Ovary (tissue), 9 donors: ENCODE data around the gene ANOS1. TPM values are rescaled to one million over a fixed set of nuclear protein-coding genes. Genes with fewer than 3 reads are reported as not detected.
"Not testable (repeated sequence)": the region's sequence is repeated elsewhere in the genome, so short reads cannot be mapped to it uniquely, and the experiment has no call there.

Experiments
- DNase-seq, 5 donors: peaks; one replicate each; pipeline ENCODE4 v3.0.0-alpha.2; 2019 to 2020
- H3K27ac ChIP-seq, 2 donors: fragments of 200-600 bp; one replicate each; pipeline versions ENCODE4 v1.5.1 to v1.8.0; 2019 to 2022
- H3K27me3 ChIP-seq: fragments of 200-600 bp; one replicate; pipeline ENCODE4 v1.8.0; 2022
- H3K36me3 ChIP-seq: fragments of 200-600 bp; sonication (generic); one replicate; pipeline ENCODE4 v1.5.1; 2019
- H3K4me1 ChIP-seq: one replicate; pipeline ENCODE4 v1.8.1; 2013; ENCODE audit warnings: mild to moderate bottlenecking, moderate library complexity; ENCODE audit not compliant: insufficient read depth
- H3K4me3 ChIP-seq: fragments of 200-600 bp; sonication (generic); one replicate; pipeline ENCODE4 v1.5.1; 2017
- H3K9me3 ChIP-seq, 2 donors: fragments of 200-600 bp in 1 of 2; sonication (generic) in 1 of 2; one replicate each; pipeline versions ENCODE4 v1.5.1 to v1.8.1; 2013 to 2019; ENCODE audit warnings: mild to moderate bottlenecking in 1 of 2, moderate library complexity in 1 of 2
- CTCF ChIP-seq, 3 donors: fragments of 450-650 bp in 2 of 3; fragments of 200-600 bp in 1 of 3; IDR thresholded peaks; one replicate each; pipeline versions ENCODE4 v1.5.1 to v1.8.0; 2016 to 2022; ENCODE audit warnings: antibody characterized with exemption in 3 of 3, mild to moderate bottlenecking in 1 of 3
- EP300 ChIP-seq: sonication (generic); formaldehyde crosslinking; IDR thresholded peaks from one replicate; pipeline ENCODE4 v1.6.1; 2017; ENCODE audit warnings: antibody characterized with exemption
- POLR2A ChIP-seq: fragments of 450-650 bp; IDR thresholded peaks from one replicate; pipeline ENCODE4 v1.6.1; 2017; ENCODE audit warnings: antibody characterized with exemption, mild to moderate bottlenecking, moderate library complexity
- WGBS, 3 donors: extraction: QIAGEN DNeasy Blood & Tissue Kit in 1 of 3; methylation state at CpG; one replicate each; pipeline versions ENCODE4 v1.1.5 to v1.1.7; 2013 to 2017; 5-methylcytosine and 5-hydroxymethylcytosine counted together
- intact Hi-C, 4 donors: fragments of 100-400 bp; cut with DNase I; formaldehyde crosslinking; loops; one replicate each; pipeline versions ENCODE4 v1.11.0 to v1.15.1; 2022 to 2023
- polyA plus RNA-seq, 2 donors: library from polyadenylated mRNA; stranded (reverse); fragments of 200-250 nt in 1 of 2; fragments of 350-450 nt in 1 of 2; fragmentation: Illumina TruSeq in 1 of 2; extraction: RNeasy Lipid Tissue Mini Kit (QIAGEN cat#74804) in 1 of 2; gene quantifications; one replicate each; pipeline ENCODE4 v1.2.3, GENCODE V29; 2013 to 2014
- total RNA-seq, 7 donors: library from RNA; depleted of rRNA in 2 of 7; stranded (reverse); fragments of >200 nt in 2 of 7; fragmentation: NEBNext Ultra II Directional in 3 of 7; extraction: Animal tissue kit (Norgen Biotek cat#: 25700) in 3 of 7; gene quantifications; one replicate each; pipeline versions ENCODE4 v1.1.0 to v1.2.4, GENCODE V29; 2016 to 2023
- donor health status: DM: no; HTN: no; CAD: no; lungs with moderate emphysema.
- donor health status: DM: no; HTN: no; CAD: no.
- donor health status: Bipolar disorder and iron deficiency.
- donor health status: DM: yes; HTN: yes; CAD: no.
- donor health status: DM: no; HTN: no; CAD: no.
- donor health status: DM: yes; HTN: yes; CAD: no.

The ANOS1 gene
- total and polyA plus RNA-seq, 9 donors, result 0.13 to 6.2 (median 0.85) TPM; not detected in 1

- H3K27me3 ChIP-seq, result no peaks in the 10 kb centered on the region
- no peak for DNase-seq
- no peaks in the 10 kb centered on the region for H3K9me3 ChIP-seq
- no peak overlapping the region for H3K27ac ChIP-seq
- no peaks in the 10 kb centered on the region for H3K36me3 ChIP-seq
- no peak for TF ChIP-seq CTCF (IDR thresholded peaks at IDR 0.05)
- TF ChIP-seq EP300, result no peak
- no peak for TF ChIP-seq POLR2A
- no peaks in the 10 kb centered on the region for H3K4me1 ChIP-seq
- intact Hi-C loops, result no loop called here
- 47 to 60% (median 49%) methylated on average over 2 of the region's 2 CpGs for WGBS, 3 donors
- no peak overlapping the region for H3K4me3 ChIP-seq
Measured at GRCh38 chrX:8520791-8521190, 211.1 kb downstream of the ANOS1 start.

GRCh38 chrX:8520178-8520577, 211.8 kb downstream of the ANOS1 start:
- intact Hi-C loops, result no loop called here
- H3K36me3 ChIP-seq, result no peaks in the 10 kb centered on the region
- H3K27me3 ChIP-seq, result no peaks in the 10 kb centered on the region
- no peak overlapping the region for H3K4me3 ChIP-seq
- TF ChIP-seq EP300 (no peak), POLR2A (no peak), CTCF (IDR thresholded peaks at IDR 0.05) (no peak)
- whole genome bisulfite sequencing, 3 donors, result 47 to 73% (median 65%) methylated on average over 3 of the region's 3 CpGs
- H3K4me1 ChIP-seq, result no peaks in the 10 kb centered on the region
- DNase-seq, result no peak
- no peak overlapping the region for H3K27ac ChIP-seq
- H3K9me3 ChIP-seq, result no peaks in the 10 kb centered on the region

- WGBS, 3 donors, result 62 to 64% (median 62%) methylated on average over 6 of the region's 6 CpGs
- no peak for DNase-seq
- no peaks in the 10 kb centered on the region for H3K9me3 ChIP-seq
- no peak overlapping the region for H3K4me3 ChIP-seq
- no peak overlapping the region for H3K27ac ChIP-seq
- no peak for TF ChIP-seq EP300
- TF ChIP-seq POLR2A, result no peak
- TF ChIP-seq CTCF (IDR thresholded peaks at IDR 0.05), result no peak
- intact Hi-C loops, result no loop called here
- H3K27me3 ChIP-seq, result no peaks in the 10 kb centered on the region
- no peaks in the 10 kb centered on the region for H3K4me1 ChIP-seq
- no peaks in the 10 kb centered on the region for H3K36me3 ChIP-seq
Measured at GRCh38 chrX:8504451-8504850, 227.5 kb downstream of the ANOS1 start.

- H3K4me1 ChIP-seq, intact Hi-C loops, H3K36me3 ChIP-seq, DNase-seq, H3K9me3 ChIP-seq, H3K27me3 ChIP-seq, H3K27ac ChIP-seq, H3K4me3 ChIP-seq: not testable (repeated sequence)
- WGBS, 3 donors, result 92 to 95% (median 95%) methylated on average over 20 to 21 of the region's 21 CpGs
Measured at GRCh38 chrX:8502101-8502500, 229.8 kb downstream of the ANOS1 start.

GRCh38 chrX:8500203-8500602, 231.7 kb downstream of the ANOS1 start:
- Histone ChIP-seq H3K27me3 (no peaks in the 10 kb centered on the region), H3K9me3 (no peaks in the 10 kb centered on the region), H3K27ac (no peak overlapping the region), H3K4me3 (no peak overlapping the region), H3K36me3 (no peaks in the 10 kb centered on the region), H3K4me1 (no peaks in the 10 kb centered on the region)
- DNase-seq, result no peak
- intact Hi-C loops, result no loop called here
- TF ChIP-seq POLR2A, result no peak
- no peak for TF ChIP-seq EP300
- TF ChIP-seq CTCF (IDR thresholded peaks at IDR 0.05), result no peak
- 89 to 93% (median 93%) methylated on average over 4 of the region's 4 CpGs for WGBS, 3 donors

GRCh38 chrX:8495036-8495435, 236.9 kb downstream of the ANOS1 start:
- H3K9me3 ChIP-seq, intact Hi-C loops, H3K4me3 ChIP-seq, H3K36me3 ChIP-seq, H3K27ac ChIP-seq, H3K4me1 ChIP-seq, H3K27me3 ChIP-seq, DNase-seq: not testable (repeated sequence)
- WGBS, 3 donors, result 69 to 76% (median 75%) methylated on average over 4 of the region's 4 CpGs
